Adrenal gland (tissue), 5 donors: ENCODE results near the gene BRK1.

Source experiments
- CTCF ChIP-seq, 6 experiments: fragments of 450-650 bp in 4 of 6; fragments of 200-600 bp in 2 of 6; sonication (generic) in 1 of 6; IDR thresholded peaks; 1 replicate in 5 of 6; 2 replicates in 1 of 6; pipeline versions ENCODE4 v1.5.1 to v1.8.0; 2016 to 2021; ENCODE audit warnings: antibody characterized with exemption in 6 of 6, mild to moderate bottlenecking in 2 of 6, moderate library complexity in 1 of 6
- POLR2A ChIP-seq, 2 donors: fragments of 450-650 bp; IDR thresholded peaks; one replicate each; pipeline ENCODE4 v1.6.1; 2017; ENCODE audit warnings: antibody characterized with exemption in 2 of 2, mild to moderate bottlenecking in 2 of 2, moderate library complexity in 1 of 2
- donor health status: DM: no; HTN: no; CAD: no.

- TF ChIP-seq CTCF (IDR thresholded peaks at IDR 0.05) (peak in 1 of 6 experiments; percentile 12), POLR2A (IDR thresholded peaks at IDR 0.05) (no peak)
Measured at GRCh38 chr3:10140996-10141546, 25.6 kb downstream of the BRK1 start.
